NB4 (cell line): ENCODE data around the gene HIGD1B.

ENCODE experiments used
- POLR2A ChIP-seq: IDR thresholded peaks from 2 replicates; pipeline ENCODE4 v1.6.1; 2011; ENCODE audit warnings: mild to moderate bottlenecking; ENCODE audit not compliant: insufficient read length; ENCODE audit errors: extremely low read depth
- TF ChIP-seq, protein P1 (sequence below): IDR thresholded peaks from 2 replicates; pipeline ENCODE4 v1.6.1; 2011; ENCODE audit warnings: low read depth, low read length
- TF ChIP-seq, protein P2 (sequence below): IDR thresholded peaks from one replicate; pipeline ENCODE4 v1.5.1; 2012; ENCODE audit warnings: low read depth, low read length

DNA sequence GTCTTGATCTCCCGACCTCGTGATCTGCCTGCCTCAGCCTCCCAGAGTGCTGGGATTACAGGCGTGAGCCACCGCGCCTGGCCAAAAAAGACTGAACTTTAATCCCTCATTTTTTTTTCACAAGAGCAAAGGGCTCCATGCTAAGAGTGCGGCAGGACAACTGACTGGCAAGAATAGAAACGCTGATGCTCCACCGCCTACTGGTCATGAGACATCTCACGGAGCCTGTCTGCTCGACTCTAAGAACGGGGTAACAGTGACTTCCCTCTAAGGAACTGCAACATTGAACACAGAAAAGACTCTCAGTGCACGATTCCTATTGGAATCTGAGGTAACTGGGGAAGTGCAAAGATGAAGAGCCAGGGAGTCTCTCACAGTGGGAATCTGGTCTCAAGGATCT, 23.9 kb downstream of the HIGD1B start:
- TF ChIP-seq, protein P1, sequence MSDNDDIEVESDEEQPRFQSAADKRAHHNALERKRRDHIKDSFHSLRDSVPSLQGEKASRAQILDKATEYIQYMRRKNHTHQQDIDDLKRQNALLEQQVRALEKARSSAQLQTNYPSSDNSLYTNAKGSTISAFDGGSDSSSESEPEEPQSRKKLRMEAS: no peak
- TF ChIP-seq, protein P2, sequence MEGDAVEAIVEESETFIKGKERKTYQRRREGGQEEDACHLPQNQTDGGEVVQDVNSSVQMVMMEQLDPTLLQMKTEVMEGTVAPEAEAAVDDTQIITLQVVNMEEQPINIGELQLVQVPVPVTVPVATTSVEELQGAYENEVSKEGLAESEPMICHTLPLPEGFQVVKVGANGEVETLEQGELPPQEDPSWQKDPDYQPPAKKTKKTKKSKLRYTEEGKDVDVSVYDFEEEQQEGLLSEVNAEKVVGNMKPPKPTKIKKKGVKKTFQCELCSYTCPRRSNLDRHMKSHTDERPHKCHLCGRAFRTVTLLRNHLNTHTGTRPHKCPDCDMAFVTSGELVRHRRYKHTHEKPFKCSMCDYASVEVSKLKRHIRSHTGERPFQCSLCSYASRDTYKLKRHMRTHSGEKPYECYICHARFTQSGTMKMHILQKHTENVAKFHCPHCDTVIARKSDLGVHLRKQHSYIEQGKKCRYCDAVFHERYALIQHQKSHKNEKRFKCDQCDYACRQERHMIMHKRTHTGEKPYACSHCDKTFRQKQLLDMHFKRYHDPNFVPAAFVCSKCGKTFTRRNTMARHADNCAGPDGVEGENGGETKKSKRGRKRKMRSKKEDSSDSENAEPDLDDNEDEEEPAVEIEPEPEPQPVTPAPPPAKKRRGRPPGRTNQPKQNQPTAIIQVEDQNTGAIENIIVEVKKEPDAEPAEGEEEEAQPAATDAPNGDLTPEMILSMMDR: no peak
- TF ChIP-seq POLR2A: no peak
